Activated naive CD8-positive, alpha-beta T cell treated with anti-CD3 and anti-CD28 coated beads, Interleukin-2, amount 50 U/mL, for 24 hours (primary cell): ENCODE measurements around the gene VKORC1.

ENCODE experiments used
- ATAC-seq: fragments of 150-1000 bp; cut with Tn5 transposase; one replicate; pipeline ENCODE4 v1.10.0; 2021
- DNase-seq: peaks from one replicate; pipeline ENCODE4 v3.0.0; 2021
- H3K27ac Mint-ChIP-seq: one replicate; pipeline ENCODE4 v1.8.0; 2021; ENCODE audit warnings: mild to moderate bottlenecking, mixed read lengths
- H3K27me3 Mint-ChIP-seq: one replicate; pipeline ENCODE4 v1.8.0; 2021; ENCODE audit warnings: mixed read lengths
- H3K36me3 Mint-ChIP-seq: one replicate; pipeline ENCODE4 v1.8.0; 2021; ENCODE audit warnings: low read depth, mixed read lengths
- H3K4me1 Mint-ChIP-seq: one replicate; pipeline ENCODE4 v1.8.0; 2021; ENCODE audit warnings: mixed read lengths
- H3K4me3 Mint-ChIP-seq: one replicate; pipeline ENCODE4 v1.8.0; 2021; ENCODE audit warnings: mild to moderate bottlenecking, moderate library complexity, mixed read lengths
- H3K9me3 Mint-ChIP-seq: one replicate; pipeline ENCODE4 v1.8.0; 2021; ENCODE audit warnings: mixed read lengths

VKORC1 gene

GRCh38 chr16:31084584-31085302, 9.9 kb downstream of the VKORC1 start:
- no peaks in the 10 kb centered on the region for H3K9me3 Mint-ChIP-seq
- ATAC-seq (no peak), DNase-seq (no peak)
- H3K4me3 Mint-ChIP-seq = no peak overlapping the region
- H3K27ac Mint-ChIP-seq = no peak overlapping the region
- H3K36me3 Mint-ChIP-seq = peaks cover 6% of the 10 kb centered on the region
- peaks cover 2% of the 10 kb centered on the region for H3K4me1 Mint-ChIP-seq
- H3K27me3 Mint-ChIP-seq = no peaks in the 10 kb centered on the region

- Mint-ChIP-seq H3K27ac (no peak overlapping the region), H3K36me3 (peaks cover 13% of the 10 kb centered on the region), H3K27me3 (no peaks in the 10 kb centered on the region), H3K9me3 (no peaks in the 10 kb centered on the region), H3K4me3 (no peak overlapping the region), H3K4me1 (peaks cover 5% of the 10 kb centered on the region)
- DNase-seq (no peak), ATAC-seq (no peak)
Measured at GRCh38 chr16:31083981-31084380, 10.6 kb downstream of the VKORC1 start.

GRCh38 chr16:31083556-31083955, 11.0 kb downstream of the VKORC1 start:
- Mint-ChIP-seq H3K27ac (no peak overlapping the region), H3K36me3 (peaks cover 17% of the 10 kb centered on the region), H3K9me3 (no peaks in the 10 kb centered on the region), H3K27me3 (no peaks in the 10 kb centered on the region), H3K4me3 (no peak overlapping the region), H3K4me1 (peaks cover 5% of the 10 kb centered on the region)
- no peak for DNase-seq
- no peak for ATAC-seq

DNA sequence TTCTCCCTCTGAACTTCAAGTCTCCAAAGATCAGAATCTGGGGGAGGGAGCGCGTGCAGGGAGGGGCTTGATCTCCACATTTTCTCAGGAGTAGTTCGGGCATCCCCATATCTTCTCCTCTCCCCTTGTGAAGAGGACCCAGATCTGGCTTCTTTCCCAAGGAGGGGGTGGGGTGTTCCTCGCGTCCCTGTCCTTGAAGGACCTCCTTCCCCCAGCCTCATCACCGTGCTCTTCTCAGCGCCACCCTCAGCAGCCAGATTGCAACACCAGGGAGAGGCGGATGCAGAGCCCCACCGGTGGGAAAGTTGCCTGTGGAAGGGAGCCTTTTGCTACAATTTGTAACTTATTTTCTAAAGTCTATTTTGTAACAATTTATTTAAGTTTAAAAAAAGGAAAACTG, 11.5 kb downstream of the VKORC1 start:
- Mint-ChIP-seq H3K4me1 (peaks cover 8% of the 10 kb centered on the region), H3K27ac (no peak overlapping the region), H3K27me3 (no peaks in the 10 kb centered on the region), H3K36me3 (peaks cover 22% of the 10 kb centered on the region), H3K9me3 (no peaks in the 10 kb centered on the region), H3K4me3 (no peak overlapping the region)
- no peak for ATAC-seq
- no peak for DNase-seq

DNA sequence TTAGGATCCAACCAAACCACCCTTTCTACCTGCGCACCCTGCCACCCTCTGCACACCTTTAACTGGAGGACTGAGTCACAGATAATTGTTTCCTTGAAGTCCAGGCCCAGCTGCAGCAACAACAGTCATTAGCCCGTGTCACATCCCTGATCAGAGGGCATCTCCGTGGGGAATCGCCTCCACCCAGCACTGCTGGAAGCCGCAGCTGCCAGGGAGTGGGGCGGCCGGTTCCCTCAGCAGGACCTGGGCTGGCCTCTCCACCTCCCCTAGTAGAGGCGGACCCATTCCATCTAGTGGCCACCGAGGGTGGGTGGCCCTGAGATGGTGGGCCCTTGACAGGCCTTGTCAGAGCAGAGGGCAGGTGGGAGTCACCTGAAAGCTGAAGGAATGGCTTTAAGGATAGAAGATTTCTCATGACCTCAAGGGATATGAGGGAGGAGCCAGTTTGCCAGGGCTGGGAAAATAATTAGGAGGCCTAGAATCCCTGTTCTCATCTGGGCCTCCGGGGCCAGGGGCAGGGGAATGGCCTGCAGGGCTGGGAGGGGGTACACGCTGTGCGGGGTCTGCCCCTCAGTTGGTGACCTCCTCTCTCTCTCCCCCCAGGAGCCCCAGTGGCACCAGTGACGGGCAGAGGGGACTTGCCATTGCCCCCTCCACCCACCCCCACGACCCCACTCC, 12.1 kb downstream of the VKORC1 start:
- Mint-ChIP-seq H3K9me3 (no peaks in the 10 kb centered on the region), H3K36me3 (peaks cover 28% of the 10 kb centered on the region), H3K4me1 (peaks cover 12% of the 10 kb centered on the region), H3K27ac (no peak overlapping the region), H3K4me3 (no peak overlapping the region), H3K27me3 (no peaks in the 10 kb centered on the region)
- ATAC-seq (no peak), DNase-seq (no peak)

DNA sequence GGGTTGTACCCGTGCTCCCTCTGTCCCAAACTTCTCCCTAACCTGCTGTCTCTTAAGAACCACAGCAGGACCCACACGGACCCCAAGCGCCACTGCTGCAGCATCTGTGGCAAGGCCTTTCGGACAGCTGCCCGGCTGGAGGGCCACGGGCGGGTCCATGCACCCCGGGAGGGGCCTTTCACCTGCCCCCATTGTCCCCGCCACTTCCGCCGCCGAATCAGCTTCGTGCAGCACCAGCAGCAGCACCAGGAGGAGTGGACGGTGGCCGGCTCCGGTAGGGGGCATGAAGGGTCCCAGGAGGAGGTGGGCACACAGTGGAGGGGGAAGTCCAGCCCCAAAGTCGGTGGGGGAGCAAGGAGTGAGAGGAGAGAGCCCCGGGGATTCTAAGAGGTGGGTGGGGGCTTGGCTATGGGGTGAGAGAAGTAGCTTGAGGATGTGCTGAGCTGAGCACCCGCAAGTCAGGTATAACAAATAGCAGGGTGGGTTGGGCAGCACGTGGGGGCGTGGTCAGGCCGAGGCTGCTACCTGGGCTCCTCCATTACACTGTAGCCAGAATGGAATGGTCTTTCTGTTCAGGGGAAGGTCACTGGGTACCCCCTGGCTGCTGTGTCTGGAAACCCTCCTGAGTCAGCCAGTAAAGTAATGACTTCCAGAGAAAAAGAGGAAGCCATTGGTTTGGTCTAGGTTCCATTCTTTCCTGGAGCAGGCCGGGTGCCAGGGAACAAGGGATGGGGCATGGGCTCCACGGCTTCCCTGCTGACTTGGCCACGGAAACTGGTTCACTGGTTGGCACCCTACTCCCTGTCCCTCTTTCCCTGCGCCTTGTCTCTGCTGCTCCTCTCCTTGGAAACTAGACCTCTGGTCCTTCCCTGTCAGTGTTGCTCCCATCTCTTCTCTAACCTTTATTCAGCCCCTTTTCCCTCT, 12.9 kb downstream of the VKORC1 start:
- H3K27me3 Mint-ChIP-seq = no peaks in the 10 kb centered on the region
- no peak overlapping the region for H3K4me3 Mint-ChIP-seq
- DNase-seq (no peak), ATAC-seq (no peak)
- H3K9me3 Mint-ChIP-seq = no peaks in the 10 kb centered on the region
- H3K4me1 Mint-ChIP-seq = peaks cover 12% of the 10 kb centered on the region
- H3K36me3 Mint-ChIP-seq = peaks cover 29% of the 10 kb centered on the region
- no peak overlapping the region for H3K27ac Mint-ChIP-seq

DNA sequence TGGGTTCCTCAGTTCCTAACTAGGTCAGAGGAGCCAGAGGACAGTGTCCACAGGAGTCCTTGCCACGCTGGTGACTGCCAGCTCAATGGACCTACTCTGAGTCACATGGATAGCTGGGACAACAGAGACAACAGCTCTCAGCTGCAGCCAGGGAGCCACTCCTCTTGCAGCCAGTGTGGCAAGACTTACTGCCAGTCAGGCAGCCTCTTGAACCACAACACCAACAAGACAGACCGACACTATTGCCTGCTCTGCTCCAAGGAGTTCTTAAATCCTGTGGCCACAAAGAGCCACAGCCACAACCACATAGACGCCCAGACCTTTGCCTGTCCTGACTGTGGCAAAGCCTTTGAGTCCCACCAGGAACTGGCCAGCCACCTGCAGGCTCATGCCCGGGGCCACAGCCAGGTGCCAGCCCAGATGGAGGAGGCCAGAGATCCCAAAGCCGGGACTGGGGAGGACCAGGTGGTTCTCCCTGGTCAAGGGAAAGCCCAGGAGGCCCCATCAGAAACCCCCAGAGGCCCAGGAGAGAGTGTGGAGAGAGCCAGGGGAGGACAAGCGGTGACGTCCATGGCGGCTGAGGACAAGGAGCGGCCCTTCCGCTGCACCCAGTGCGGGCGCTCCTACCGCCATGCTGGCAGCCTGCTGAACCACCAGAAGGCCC, 13.7 kb downstream of the VKORC1 start:
- H3K36me3 Mint-ChIP-seq = peaks cover 32% of the 10 kb centered on the region
- ATAC-seq (no peak), DNase-seq (no peak)
- H3K27ac Mint-ChIP-seq = no peak overlapping the region
- H3K4me1 Mint-ChIP-seq = peaks cover 12% of the 10 kb centered on the region
- H3K9me3 Mint-ChIP-seq = no peaks in the 10 kb centered on the region
- no peaks in the 10 kb centered on the region for H3K27me3 Mint-ChIP-seq
- no peak overlapping the region for H3K4me3 Mint-ChIP-seq

GRCh38 chr16:31080035-31080629, 14.5 kb downstream of the VKORC1 start:
- ATAC-seq (no peak), DNase-seq (no peak)
- H3K27ac Mint-ChIP-seq = no peak overlapping the region
- H3K4me1 Mint-ChIP-seq = peaks cover 20% of the 10 kb centered on the region
- no peak overlapping the region for H3K4me3 Mint-ChIP-seq
- H3K36me3 Mint-ChIP-seq = peaks cover 32% of the 10 kb centered on the region
- H3K9me3 Mint-ChIP-seq = no peaks in the 10 kb centered on the region
- H3K27me3 Mint-ChIP-seq = no peaks in the 10 kb centered on the region

- ATAC-seq (no peak), DNase-seq (no peak)
- Mint-ChIP-seq H3K36me3 (peaks cover 38% of the 10 kb centered on the region), H3K4me3 (no peak overlapping the region), H3K27ac (no peak overlapping the region), H3K4me1 (peaks cover 27% of the 10 kb centered on the region), H3K9me3 (no peaks in the 10 kb centered on the region), H3K27me3 (no peaks in the 10 kb centered on the region)
Measured at GRCh38 chr16:31079342-31079944, 15.2 kb downstream of the VKORC1 start.

DNA sequence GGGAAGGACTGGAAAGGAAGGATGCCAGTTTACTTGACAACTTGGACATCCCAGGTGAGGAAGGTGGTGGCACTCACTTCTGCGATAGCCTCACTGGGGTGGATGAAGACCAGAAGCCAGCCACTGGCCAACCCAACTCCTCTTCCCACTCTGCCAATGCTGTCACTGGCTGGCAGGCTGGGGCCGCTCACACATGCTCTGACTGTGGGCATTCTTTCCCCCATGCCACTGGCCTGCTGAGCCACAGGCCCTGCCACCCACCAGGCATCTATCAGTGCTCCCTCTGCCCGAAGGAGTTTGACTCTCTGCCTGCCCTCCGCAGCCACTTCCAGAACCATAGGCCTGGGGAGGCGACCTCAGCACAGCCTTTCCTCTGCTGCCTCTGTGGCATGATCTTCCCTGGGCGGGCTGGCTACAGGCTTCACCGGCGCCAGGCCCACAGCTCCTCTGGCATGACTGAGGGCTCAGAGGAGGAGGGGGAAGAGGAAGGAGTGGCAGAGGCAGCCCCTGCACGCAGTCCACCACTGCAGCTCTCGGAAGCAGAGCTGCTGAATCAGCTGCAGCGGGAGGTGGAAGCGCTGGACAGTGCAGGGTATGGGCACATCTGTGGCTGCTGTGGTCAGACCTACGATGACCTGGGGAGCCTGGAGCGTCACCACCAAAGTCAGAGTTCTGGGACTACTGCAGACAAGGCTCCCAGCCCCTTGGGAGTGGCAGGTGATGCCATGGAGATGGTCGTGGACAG, 15.8 kb downstream of the VKORC1 start:
- H3K36me3 Mint-ChIP-seq = peaks cover 38% of the 10 kb centered on the region

DNA sequence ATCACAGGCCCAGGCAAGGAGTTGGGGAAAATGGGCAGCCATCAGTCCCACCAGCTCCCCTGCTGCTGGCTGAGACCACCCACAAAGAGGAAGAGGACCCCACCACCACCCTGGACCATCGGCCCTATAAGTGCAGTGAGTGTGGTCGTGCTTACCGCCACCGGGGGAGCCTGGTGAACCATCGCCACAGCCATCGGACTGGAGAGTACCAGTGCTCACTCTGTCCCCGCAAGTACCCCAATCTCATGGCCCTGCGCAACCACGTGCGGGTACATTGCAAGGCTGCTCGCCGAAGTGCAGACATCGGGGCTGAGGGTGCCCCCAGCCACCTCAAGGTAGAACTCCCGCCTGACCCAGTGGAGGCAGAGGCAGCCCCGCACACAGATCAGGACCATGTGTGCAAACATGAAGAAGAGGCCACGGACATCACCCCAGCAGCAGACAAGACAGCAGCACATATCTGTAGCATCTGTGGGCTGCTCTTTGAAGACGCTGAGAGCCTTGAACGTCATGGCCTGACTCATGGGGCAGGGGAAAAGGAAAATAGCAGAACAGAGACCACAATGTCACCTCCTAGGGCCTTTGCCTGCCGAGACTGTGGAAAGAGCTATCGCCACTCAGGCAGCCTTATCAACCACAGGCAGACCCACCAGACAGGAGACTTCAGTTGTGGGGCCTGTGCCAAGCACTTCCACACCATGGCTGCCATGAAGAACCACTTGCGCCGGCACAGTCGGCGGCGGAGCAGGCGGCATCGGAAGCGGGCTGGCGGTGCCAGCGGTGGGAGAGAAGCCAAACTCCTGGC, 16.8 kb downstream of the VKORC1 start:
- ATAC-seq (no peak), DNase-seq (no peak)
- H3K36me3 Mint-ChIP-seq = peaks cover 38% of the 10 kb centered on the region
- H3K27ac Mint-ChIP-seq = no peak overlapping the region
- H3K9me3 Mint-ChIP-seq = no peaks in the 10 kb centered on the region
- H3K4me3 Mint-ChIP-seq = no peak overlapping the region
- no peaks in the 10 kb centered on the region for H3K27me3 Mint-ChIP-seq
- peaks cover 30% of the 10 kb centered on the region for H3K4me1 Mint-ChIP-seq

More for the DNA sequence above, 15.8 kb downstream of the VKORC1 start:
- H3K27ac Mint-ChIP-seq = no peak overlapping the region
- no peak for ATAC-seq
- no peaks in the 10 kb centered on the region for H3K27me3 Mint-ChIP-seq
- no peak overlapping the region for H3K4me3 Mint-ChIP-seq
- no peak for DNase-seq
- no peaks in the 10 kb centered on the region for H3K9me3 Mint-ChIP-seq
- H3K4me1 Mint-ChIP-seq = peaks cover 30% of the 10 kb centered on the region

- Mint-ChIP-seq H3K4me1 (peaks cover 36% of the 10 kb centered on the region), H3K27ac (no peak overlapping the region), H3K27me3 (no peaks in the 10 kb centered on the region), H3K36me3 (peaks cover 36% of the 10 kb centered on the region), H3K4me3 (no peak overlapping the region), H3K9me3 (no peaks in the 10 kb centered on the region)
- DNase-seq (no peak), ATAC-seq (no peak)
Measured at GRCh38 chr16:31077024-31077423, 17.6 kb downstream of the VKORC1 start.
